ENCODE results near the gene UTS2R. TPM values are rescaled to one million over a fixed set of nuclear protein-coding genes. Genes with fewer than 3 reads are reported as not detected.
A peak's percentile ranks its signal among the peaks of the same experiment; 100 is the strongest.

The UTS2R gene
- polyA plus RNA-seq, 1 of the 3 experiments (the other 2 are of a cell fraction): not detected

DNA sequence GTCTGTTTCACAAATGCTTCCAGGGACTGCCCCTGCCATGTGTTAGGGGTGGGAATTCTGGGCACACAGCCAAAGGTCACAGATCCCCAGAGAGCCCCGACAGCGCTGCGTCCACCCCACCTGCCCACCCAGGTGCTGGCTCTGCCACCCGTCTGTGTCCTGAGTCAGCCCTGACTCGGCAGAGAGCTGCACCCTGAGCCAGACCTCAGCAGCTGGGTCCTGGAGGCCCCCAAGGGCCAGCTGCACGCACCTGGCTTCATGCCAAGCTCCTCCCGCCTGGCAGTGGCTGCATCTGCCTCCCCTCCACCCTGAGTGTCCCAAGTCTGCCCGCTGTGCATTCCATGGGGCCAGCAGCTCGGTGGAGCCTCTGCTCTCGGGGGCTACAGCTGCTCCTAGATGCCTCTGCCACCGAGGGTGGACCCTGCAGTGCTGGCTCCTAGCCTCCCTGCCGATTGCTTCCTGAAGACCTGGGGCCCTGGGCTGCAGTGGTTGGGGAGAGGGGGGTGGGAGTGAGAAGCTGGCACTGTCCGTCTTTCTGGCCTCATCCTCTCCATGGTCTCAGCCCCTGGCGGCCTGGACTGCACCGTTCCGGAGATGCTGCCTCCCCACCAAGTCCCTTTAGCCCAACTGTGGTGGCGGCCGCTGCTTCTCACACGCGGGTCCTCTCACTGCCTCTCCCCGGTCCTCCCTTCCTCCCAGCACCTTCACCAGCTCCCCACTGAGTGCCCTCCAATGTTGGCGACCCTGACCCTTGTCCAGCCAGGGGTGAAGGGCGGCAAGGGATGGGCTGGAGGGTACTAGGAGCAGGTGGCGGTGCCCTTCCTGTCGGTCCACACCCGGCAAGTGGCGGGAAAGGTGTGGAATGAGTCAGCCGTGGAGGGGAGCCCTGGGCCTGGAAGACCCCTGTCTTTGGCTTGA, 41.0 kb upstream of the UTS2R start (continued):
- TF ChIP-seq EP300 (IDR thresholded peaks at IDR 0.05; ENCODE audit: borderline replicate concordance in 1 of 2, low read depth in 1 of 2, low read length in 1 of 2) (peak in 1 of 2 experiments; percentile 66; a peak in 2 of 4 replicates), IRF3 (IDR thresholded peaks at IDR 0.05; ENCODE audit: low read depth, low read length) (no peak), YY1 (IDR thresholded peaks at IDR 0.05; ENCODE audit: low read depth) (no peak), PBX3 (IDR thresholded peaks at IDR 0.05) (no peak), FOSL2 (IDR thresholded peaks at IDR 0.05; ENCODE audit: borderline replicate concordance, low read depth) (no peak; the same call in 1 of the 2 replicates), EZH2phosphoT487 (IDR thresholded peaks at IDR 0.05; ENCODE audit: borderline replicate concordance, low read depth) (no peak)
- TF ChIP-seq, protein P1, sequence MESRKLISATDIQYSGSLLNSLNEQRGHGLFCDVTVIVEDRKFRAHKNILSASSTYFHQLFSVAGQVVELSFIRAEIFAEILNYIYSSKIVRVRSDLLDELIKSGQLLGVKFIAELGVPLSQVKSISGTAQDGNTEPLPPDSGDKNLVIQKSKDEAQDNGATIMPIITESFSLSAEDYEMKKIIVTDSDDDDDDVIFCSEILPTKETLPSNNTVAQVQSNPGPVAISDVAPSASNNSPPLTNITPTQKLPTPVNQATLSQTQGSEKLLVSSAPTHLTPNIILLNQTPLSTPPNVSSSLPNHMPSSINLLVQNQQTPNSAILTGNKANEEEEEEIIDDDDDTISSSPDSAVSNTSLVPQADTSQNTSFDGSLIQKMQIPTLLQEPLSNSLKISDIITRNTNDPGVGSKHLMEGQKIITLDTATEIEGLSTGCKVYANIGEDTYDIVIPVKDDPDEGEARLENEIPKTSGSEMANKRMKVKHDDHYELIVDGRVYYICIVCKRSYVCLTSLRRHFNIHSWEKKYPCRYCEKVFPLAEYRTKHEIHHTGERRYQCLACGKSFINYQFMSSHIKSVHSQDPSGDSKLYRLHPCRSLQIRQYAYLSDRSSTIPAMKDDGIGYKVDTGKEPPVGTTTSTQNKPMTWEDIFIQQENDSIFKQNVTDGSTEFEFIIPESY (IDR thresholded peaks at IDR 0.05; ENCODE audit: borderline replicate concordance, low read depth): no peak

DNA sequence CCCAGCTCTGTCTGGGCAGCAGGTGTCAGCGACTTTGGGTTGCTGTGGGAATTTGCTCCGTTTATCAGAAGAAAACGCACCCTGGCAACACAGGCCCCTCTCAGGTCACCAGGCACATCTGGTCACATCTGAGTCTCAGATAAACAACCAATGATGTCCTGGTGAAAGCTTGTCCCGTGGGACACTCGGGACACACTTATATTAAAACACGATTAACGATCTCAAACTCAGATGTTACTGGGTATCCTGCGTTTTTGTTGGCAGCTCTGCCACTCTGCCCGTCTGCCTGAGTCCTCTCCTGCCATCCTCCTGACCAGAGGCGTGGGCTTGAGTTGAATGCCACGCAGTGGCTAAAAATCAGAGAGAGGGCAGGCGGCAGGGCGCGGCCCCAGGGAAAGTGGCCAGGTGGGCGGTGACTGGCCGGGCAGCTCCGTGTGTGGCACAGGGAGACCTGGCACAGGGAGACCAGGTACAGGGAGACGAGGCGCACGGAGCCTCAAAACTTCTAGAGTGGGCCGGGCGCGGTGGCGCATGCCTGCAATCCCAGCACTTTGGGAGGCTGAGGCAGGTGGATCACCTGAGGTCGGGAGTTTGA, 40.1 kb upstream of the UTS2R start:
- Histone ChIP-seq H3K9me2 (no peaks in the 10 kb centered on the region), H3K27ac (ENCODE audit: low read depth in 2 of 2, low read length in 1 of 2) (no peak overlapping the region), H3K9me3 (no peaks in the 10 kb centered on the region), H3K9ac (no peak overlapping the region), H3F3A (replicated peaks; ENCODE audit: insufficient read depth) (no peaks in the 10 kb centered on the region), H3K4me1 (ENCODE audit: control insufficient read depth in 1 of 2, insufficient read depth in 2 of 2, low read depth in 1 of 2, low read length in 1 of 2) (peaks cover 18 to 45% of the 10 kb centered on the region in 2 experiments; a peak in 3 of 4 replicates), H3K79me2 (ENCODE audit: insufficient read depth) (no peaks in the 10 kb centered on the region), H2AFZ (ENCODE audit: low read depth) (0 out of 2 replicates have a peak overlapping the region, but pooled peaks have one; percentile 66), H4K20me1 (ENCODE audit: insufficient read depth) (no peaks in the 10 kb centered on the region), H3K4me3 (ENCODE audit: low read depth in 2 of 2, low read length in 1 of 2) (peak overlapping the region in 1 of 2 experiments; percentile 13; a peak in 1 of 4 replicates), H3K36me3 (replicated peaks in 1 of 2; ENCODE audit: control insufficient read depth in 1 of 2, insufficient read depth in 2 of 2, low read length in 1 of 2) (no peaks in the 10 kb centered on the region), H3K4me2 (peak overlapping the region; percentile 66; the same call in 1 of the 2 replicates), H3K27me3 (ENCODE audit: insufficient read depth) (no peaks in the 10 kb centered on the region; the same call in none of the 2 replicates)
- CTCF ChIA-PET: interaction anchor here (0.6 to 9.9 kb wide), 16 partner anchors 9 to 444 kb away, joined by 3 to 78 read pairs (median 4); partner anchors contain the start of gene SLC16A3
- 46% methylated on average over 25 of the region's 25 CpGs for WGBS (ENCODE audit: low lambda C conversion rate)
- DNase-seq: no peak
- POLR2A ChIA-PET: interaction anchor here (0.9 to 1.7 kb wide), 3 partner anchors 33 to 58 kb away, joined by 3 to 4 read pairs (median 4); partner anchors contain the start of gene CSNK1D
- TF ChIP-seq FOXJ3 (CRISPR knock-in tag; IDR thresholded peaks at IDR 0.05) (no peak), CTCF (IDR thresholded peaks at IDR 0.05) (no peak), FOXM1 (IDR thresholded peaks at IDR 0.05; ENCODE audit: low read depth) (no peak), REST (IDR thresholded peaks at IDR 0.05; ENCODE audit: low read depth, low read length) (no peak), EP300 (IDR thresholded peaks at IDR 0.05; ENCODE audit: borderline replicate concordance in 1 of 2, low read depth in 1 of 2, low read length in 1 of 2) (no peak), PBX3 (IDR thresholded peaks at IDR 0.05) (no peak), SIN3A (IDR thresholded peaks at IDR 0.05; ENCODE audit: borderline replicate concordance, low read depth, low read length) (no peak)
- TF ChIP-seq, protein P2, sequence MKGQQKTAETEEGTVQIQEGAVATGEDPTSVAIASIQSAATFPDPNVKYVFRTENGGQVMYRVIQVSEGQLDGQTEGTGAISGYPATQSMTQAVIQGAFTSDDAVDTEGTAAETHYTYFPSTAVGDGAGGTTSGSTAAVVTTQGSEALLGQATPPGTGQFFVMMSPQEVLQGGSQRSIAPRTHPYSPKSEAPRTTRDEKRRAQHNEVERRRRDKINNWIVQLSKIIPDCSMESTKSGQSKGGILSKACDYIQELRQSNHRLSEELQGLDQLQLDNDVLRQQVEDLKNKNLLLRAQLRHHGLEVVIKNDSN (IDR thresholded peaks at IDR 0.05; ENCODE audit: borderline replicate concordance, low read depth): no peak
